Measurements from ENCODE around the gene COMMD4.

DNA sequence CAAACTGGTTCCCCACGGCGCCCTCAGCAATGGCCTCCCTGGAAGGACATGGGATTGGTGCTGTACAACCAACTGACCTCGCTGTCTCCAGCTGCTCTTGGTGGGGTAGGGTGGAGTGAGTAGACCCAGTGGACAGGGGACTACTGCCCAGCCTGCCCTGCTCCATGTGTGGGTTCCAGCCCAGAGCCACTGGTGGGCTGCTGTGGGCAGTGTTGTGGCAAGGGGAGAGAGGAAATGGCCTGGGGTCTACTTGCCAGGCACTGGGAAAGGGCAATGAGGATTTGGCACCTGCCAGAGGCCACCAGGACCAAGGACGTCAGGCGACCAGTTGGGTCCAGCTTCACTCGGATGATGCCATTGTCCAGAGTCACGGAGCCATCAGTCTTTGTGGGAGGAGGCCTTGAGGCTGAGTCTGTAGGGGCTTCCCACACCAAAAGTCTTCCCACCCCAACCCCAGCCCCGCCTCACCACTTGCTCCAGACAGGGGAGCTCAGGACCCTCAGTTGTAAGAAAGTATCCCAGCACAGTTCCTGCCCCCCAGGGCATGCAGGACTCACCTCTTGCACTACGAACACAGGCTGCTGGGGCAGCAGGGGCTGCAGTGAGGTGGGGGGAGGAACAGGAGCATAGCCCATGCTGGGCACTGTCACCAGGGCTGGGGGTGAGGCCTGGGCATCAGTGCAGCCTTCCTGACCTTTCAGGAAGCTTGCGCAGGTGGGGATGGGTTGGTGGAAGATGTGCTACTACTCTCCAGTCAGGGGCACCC is 23.1 kb downstream of the COMMD4 start:
- TF ChIP-seq, protein P1, sequence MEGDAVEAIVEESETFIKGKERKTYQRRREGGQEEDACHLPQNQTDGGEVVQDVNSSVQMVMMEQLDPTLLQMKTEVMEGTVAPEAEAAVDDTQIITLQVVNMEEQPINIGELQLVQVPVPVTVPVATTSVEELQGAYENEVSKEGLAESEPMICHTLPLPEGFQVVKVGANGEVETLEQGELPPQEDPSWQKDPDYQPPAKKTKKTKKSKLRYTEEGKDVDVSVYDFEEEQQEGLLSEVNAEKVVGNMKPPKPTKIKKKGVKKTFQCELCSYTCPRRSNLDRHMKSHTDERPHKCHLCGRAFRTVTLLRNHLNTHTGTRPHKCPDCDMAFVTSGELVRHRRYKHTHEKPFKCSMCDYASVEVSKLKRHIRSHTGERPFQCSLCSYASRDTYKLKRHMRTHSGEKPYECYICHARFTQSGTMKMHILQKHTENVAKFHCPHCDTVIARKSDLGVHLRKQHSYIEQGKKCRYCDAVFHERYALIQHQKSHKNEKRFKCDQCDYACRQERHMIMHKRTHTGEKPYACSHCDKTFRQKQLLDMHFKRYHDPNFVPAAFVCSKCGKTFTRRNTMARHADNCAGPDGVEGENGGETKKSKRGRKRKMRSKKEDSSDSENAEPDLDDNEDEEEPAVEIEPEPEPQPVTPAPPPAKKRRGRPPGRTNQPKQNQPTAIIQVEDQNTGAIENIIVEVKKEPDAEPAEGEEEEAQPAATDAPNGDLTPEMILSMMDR (IDR thresholded peaks at IDR 0.05; ENCODE audit: extremely low read depth in 1 of 2, insufficient read depth in 1 of 2, low read depth in 1 of 2, low read length in 2 of 2), result no peak
- TF ChIP-seq POLR2A (IDR thresholded peaks at IDR 0.05; ENCODE audit: low read depth, low read length) (peak; percentile 17), EZH2 (IDR thresholded peaks at IDR 0.05; ENCODE audit: borderline replicate concordance, low read depth, low read length, severe bottlenecking) (no peak)
- TF ChIP-seq, protein P2, sequence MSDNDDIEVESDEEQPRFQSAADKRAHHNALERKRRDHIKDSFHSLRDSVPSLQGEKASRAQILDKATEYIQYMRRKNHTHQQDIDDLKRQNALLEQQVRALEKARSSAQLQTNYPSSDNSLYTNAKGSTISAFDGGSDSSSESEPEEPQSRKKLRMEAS (IDR thresholded peaks at IDR 0.05; ENCODE audit: insufficient read depth, insufficient read length), result no peak

All from endothelial cell of umbilical vein (primary cell).